ENCODE data around the gene ABHD14A.

GRCh38 chr3:52024765-52025452 is 50.0 kb downstream of the ABHD14A start:
- TF ChIP-seq CTCF (IDR thresholded peaks at IDR 0.05), result no peak
- TF ChIP-seq POLR2AphosphoS5 (IDR thresholded peaks at IDR 0.05), result no peak
- no peak for TF ChIP-seq POLR2A (IDR thresholded peaks at IDR 0.05)
- no peak for TF ChIP-seq EP300 (IDR thresholded peaks at IDR 0.05)

Data from stomach (tissue), 4 donors.